Activated naive CD8-positive, alpha-beta T cell treated with anti-CD3 and anti-CD28 coated beads, Interleukin-2, amount 50 U/mL, for 24 hours (primary cell): ENCODE measurements around the gene RGS6.
"Not testable (repeated sequence)": the region's sequence is repeated elsewhere in the genome, so short reads cannot be mapped to it uniquely, and the experiment has no call there.

Source experiments
- ATAC-seq: fragments of 150-1000 bp; cut with Tn5 transposase; one replicate; pipeline ENCODE4 v1.10.0; 2021
- DNase-seq: peaks from one replicate; pipeline ENCODE4 v3.0.0; 2021
- H3K27ac Mint-ChIP-seq: one replicate; pipeline ENCODE4 v1.8.0; 2021; ENCODE audit warnings: mild to moderate bottlenecking, mixed read lengths
- H3K27me3 Mint-ChIP-seq: one replicate; pipeline ENCODE4 v1.8.0; 2021; ENCODE audit warnings: mixed read lengths
- H3K36me3 Mint-ChIP-seq: one replicate; pipeline ENCODE4 v1.8.0; 2021; ENCODE audit warnings: low read depth, mixed read lengths
- H3K4me1 Mint-ChIP-seq: one replicate; pipeline ENCODE4 v1.8.0; 2021; ENCODE audit warnings: mixed read lengths
- H3K4me3 Mint-ChIP-seq: one replicate; pipeline ENCODE4 v1.8.0; 2021; ENCODE audit warnings: mild to moderate bottlenecking, moderate library complexity, mixed read lengths
- H3K9me3 Mint-ChIP-seq: one replicate; pipeline ENCODE4 v1.8.0; 2021; ENCODE audit warnings: mixed read lengths

The RGS6 gene

DNA sequence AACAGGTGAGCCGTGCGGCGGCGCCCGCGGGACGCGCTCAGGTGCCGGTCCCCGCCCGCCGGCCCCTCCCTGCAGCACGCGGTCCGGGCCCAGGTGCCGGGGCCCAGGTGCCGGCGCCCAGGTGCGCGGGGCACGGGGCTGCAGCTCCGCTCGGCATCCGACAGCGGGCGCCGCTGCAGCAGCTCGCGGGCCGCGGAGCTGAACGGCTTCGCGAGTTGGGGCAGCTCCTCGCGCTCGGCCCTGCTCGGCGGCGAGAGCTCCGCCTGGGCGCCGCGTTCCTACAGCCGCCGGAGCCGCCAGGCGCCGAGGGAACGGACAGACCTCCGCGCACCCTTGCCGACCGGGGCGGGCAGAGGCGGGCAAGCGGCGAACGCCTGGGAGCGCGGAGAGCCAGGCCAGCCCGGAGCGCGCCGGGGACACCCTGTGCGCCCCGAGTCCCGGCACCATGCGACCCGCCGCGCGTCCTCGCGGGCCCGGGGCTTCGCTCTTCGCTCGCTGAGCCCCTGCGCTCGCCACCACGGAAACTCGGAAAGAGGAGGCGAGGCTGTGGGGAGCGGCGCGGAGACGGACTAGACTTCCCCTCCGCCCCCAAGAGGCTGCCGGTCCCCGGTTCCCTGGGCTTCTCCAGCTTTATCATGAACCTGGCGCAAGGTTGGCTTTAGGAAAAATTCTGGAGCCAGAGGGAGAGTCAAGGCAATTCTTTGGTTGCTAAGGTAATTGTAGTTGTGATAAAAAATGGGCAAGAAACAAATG lies at the start of gene RGS6:
Gene RGS6, plus strand, starts transcription at position 201 of the 753 bp plus-strand sequence.
- H3K27ac Mint-ChIP-seq, result no peak within 1 kb of the TSS
- peak within 1 kb of the TSS; percentile 55 for H3K4me3 Mint-ChIP-seq
- peaks cover 17% of the 10 kb centered on the region for H3K4me1 Mint-ChIP-seq
- H3K27me3 Mint-ChIP-seq, result peaks cover 52% of the 10 kb centered on the region
- no peaks in the 10 kb centered on the region for H3K9me3 Mint-ChIP-seq
- H3K36me3 Mint-ChIP-seq, result no peaks in the 10 kb centered on the region
- DNase-seq (peak; percentile 29), ATAC-seq (peak; percentile 64)

GRCh38 chr14:71883094-71883493 lies 49.1 kb upstream of the RGS6 start:
- no peak overlapping the region for H3K27ac Mint-ChIP-seq
- DNase-seq (no peak), ATAC-seq (no peak)
- no peaks in the 10 kb centered on the region for H3K36me3 Mint-ChIP-seq
- peaks cover 16% of the 10 kb centered on the region for H3K27me3 Mint-ChIP-seq
- H3K9me3 Mint-ChIP-seq, result peaks cover 21% of the 10 kb centered on the region
- no peak overlapping the region for H3K4me3 Mint-ChIP-seq
- no peaks in the 10 kb centered on the region for H3K4me1 Mint-ChIP-seq

DNA sequence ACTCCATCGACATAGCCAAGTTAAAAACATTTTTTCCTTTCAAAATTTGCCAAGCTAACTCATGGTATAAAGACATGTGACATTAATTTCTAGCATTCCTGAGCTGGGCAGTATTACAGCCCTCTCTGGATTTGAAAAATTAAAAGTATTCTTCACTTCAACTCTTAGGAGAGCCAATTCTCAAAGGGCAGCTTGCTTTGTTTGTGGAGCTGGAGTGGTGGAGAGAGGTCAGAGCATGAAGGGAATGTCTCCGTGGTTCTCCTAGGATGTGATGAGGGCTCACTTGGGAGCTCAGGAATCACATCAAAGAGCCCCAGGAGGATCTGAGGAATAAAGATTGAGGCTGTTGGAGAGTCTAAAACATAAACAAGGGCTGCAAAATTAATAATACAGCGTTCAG lies 46.9 kb upstream of the RGS6 start:
- Mint-ChIP-seq H3K27ac (no peak overlapping the region), H3K4me3 (no peak overlapping the region), H3K27me3 (peaks cover 11% of the 10 kb centered on the region), H3K36me3 (peaks cover 2% of the 10 kb centered on the region), H3K9me3 (peaks cover 18% of the 10 kb centered on the region), H3K4me1 (no peaks in the 10 kb centered on the region)
- ATAC-seq (no peak), DNase-seq (no peak)

- H3K27me3 Mint-ChIP-seq, result peaks cover 11% of the 10 kb centered on the region
- not testable (repeated sequence) for ATAC-seq, H3K4me3 Mint-ChIP-seq
Observed at GRCh38 chr14:71887802-71888201, 44.4 kb upstream of the RGS6 start.

DNA sequence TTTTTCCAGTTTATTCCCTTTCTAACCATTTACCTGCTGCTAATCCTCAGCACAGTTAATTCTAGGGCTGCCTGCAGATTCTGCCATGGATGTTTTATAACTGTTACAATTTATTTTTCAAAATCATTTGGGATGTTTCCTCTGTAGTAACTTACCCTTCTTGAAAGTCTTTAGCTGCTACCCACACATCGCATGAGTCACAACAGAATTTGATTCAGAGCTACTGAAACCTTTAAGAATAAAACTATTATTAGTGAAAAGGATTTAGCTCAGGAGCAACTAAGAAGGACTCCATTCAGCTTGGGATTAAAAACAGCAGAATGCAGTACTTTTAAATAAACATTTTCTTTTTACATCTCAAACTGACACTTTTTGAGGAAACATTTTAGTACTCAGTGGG lies 41.7 kb upstream of the RGS6 start:
- no peak for DNase-seq

More at GRCh38 chr14:71887802-71888201, 44.4 kb upstream of the RGS6 start:
- not testable (repeated sequence) for DNase-seq, H3K4me1 Mint-ChIP-seq, H3K36me3 Mint-ChIP-seq, H3K27ac Mint-ChIP-seq
- peaks cover 18% of the 10 kb centered on the region for H3K9me3 Mint-ChIP-seq

GRCh38 chr14:71891185-71891584 lies 41.0 kb upstream of the RGS6 start:
- peaks cover 15% of the 10 kb centered on the region for H3K9me3 Mint-ChIP-seq
- peaks cover 2% of the 10 kb centered on the region for H3K36me3 Mint-ChIP-seq
- H3K27me3 Mint-ChIP-seq, result peaks cover 2% of the 10 kb centered on the region
- ATAC-seq (no peak), DNase-seq (no peak)
- no peaks in the 10 kb centered on the region for H3K4me1 Mint-ChIP-seq
- H3K27ac Mint-ChIP-seq, result no peak overlapping the region
- H3K4me3 Mint-ChIP-seq, result no peak overlapping the region

More for the DNA sequence above, 41.7 kb upstream of the RGS6 start:
- no peak overlapping the region for H3K4me3 Mint-ChIP-seq
- peaks cover 2% of the 10 kb centered on the region for H3K27me3 Mint-ChIP-seq
- H3K36me3 Mint-ChIP-seq, result peaks cover 2% of the 10 kb centered on the region
- ATAC-seq, result no peak
- no peak overlapping the region for H3K27ac Mint-ChIP-seq
- peaks cover 18% of the 10 kb centered on the region for H3K9me3 Mint-ChIP-seq
- no peaks in the 10 kb centered on the region for H3K4me1 Mint-ChIP-seq

DNA sequence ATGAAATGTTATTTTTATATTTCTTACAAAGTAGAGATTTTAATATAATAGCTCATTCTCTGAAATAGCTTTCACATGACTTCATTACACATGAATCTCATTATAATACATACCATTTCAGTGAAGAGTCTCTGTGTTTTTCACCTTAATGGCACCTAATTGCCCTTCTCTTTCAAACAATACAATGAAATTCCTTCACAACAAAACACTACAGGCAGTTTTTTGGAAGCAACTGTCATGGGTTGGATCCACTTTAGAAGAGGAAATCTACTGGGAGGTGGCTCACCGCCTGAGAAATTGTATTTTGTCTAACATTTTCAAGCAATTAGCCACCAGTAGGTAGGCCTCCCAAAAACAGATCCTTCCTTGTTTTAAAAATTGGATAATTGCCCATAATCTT lies 40.3 kb upstream of the RGS6 start:
- no peak overlapping the region for H3K4me3 Mint-ChIP-seq
- H3K4me1 Mint-ChIP-seq, result no peaks in the 10 kb centered on the region
- H3K9me3 Mint-ChIP-seq, result peaks cover 12% of the 10 kb centered on the region
- no peak for DNase-seq
- peaks cover 2% of the 10 kb centered on the region for H3K36me3 Mint-ChIP-seq
- H3K27me3 Mint-ChIP-seq, result peaks cover 2% of the 10 kb centered on the region
- no peak overlapping the region for H3K27ac Mint-ChIP-seq
- ATAC-seq, result no peak

DNA sequence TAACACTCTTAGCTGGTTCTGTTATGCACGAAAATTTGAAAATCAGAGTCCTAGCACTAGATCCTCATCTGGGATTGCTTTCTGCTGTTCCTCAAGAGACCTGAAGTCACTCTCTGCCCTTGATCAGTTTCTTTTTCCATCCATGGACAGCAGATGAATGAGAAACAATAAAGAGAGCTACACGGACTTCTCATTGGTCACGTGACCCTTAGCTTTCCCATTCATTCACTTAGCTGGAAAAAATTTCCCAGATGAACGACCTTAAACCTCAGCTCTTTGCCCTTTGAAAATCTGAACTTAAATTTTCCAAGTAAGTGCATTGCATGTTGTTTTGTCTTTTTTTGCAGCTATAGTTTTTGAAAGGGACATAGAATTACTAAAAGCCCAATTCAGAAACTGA lies 27.2 kb upstream of the RGS6 start:
- Mint-ChIP-seq H3K27ac (no peak overlapping the region), H3K27me3 (peaks cover 47% of the 10 kb centered on the region), H3K4me3 (no peak overlapping the region), H3K36me3 (no peaks in the 10 kb centered on the region), H3K9me3 (no peaks in the 10 kb centered on the region), H3K4me1 (no peaks in the 10 kb centered on the region)
- no peak for DNase-seq
- no peak for ATAC-seq

DNA sequence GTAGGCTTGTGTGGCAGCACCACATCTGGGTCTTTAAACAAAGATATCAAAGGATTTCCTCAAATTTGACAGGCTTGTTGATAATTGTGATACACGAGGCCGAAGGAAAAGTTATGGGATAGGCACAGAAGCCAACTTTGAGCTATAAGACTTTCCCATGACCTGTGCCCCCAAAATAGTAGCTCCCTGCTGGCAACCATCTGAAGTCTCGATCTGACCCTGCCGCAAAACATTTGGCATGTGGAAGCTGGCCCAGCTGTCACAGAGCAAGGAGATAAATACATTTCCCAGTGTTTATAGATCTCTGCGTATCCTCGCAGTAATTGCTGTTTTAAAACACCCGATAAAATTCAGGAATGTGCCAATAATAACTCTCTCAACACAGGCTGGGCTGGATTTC lies 26.4 kb upstream of the RGS6 start:
- Mint-ChIP-seq H3K4me1 (no peaks in the 10 kb centered on the region), H3K27ac (no peak overlapping the region), H3K9me3 (no peaks in the 10 kb centered on the region), H3K36me3 (no peaks in the 10 kb centered on the region), H3K27me3 (peaks cover 51% of the 10 kb centered on the region), H3K4me3 (no peak overlapping the region)
- DNase-seq, result no peak
- ATAC-seq, result no peak

DNA sequence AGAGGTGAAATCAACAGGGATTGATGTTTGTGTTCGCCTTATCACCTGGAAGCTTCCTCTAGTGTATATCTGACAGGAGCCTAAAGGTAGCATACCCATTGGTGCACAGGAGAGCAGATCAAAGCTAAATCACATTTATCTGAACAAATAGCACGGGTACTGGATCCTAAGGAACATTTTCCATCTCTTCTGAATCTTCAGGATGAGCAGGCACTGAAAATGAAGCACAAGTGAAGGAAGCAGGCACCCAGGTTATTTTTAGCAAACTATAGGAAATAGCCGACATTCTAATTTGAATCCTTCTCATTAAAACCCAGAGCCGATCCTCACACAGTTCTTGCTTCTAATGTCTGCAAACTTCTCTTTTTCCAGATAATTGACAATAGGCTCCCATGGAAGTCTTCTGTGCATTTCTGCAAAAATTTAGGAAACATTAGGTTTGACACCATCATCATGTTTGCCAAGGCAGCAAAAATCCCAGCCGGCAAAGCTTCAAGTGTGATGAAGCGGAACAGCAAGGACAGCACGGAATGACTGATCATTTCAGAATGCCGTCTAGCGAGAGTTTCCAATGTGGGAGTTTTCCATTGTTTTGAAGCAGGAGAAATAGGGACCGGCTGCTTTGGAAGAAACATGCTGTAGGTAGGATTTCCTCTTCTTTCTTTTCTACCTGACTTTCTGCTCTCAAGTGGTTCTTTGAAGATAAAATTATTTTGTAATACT lies 24.3 kb upstream of the RGS6 start:
- Mint-ChIP-seq H3K36me3 (no peaks in the 10 kb centered on the region), H3K27ac (no peak overlapping the region), H3K4me1 (no peaks in the 10 kb centered on the region), H3K27me3 (peaks cover 44% of the 10 kb centered on the region), H3K9me3 (no peaks in the 10 kb centered on the region), H3K4me3 (no peak overlapping the region)
- DNase-seq (no peak), ATAC-seq (no peak)

GRCh38 chr14:71911669-71912068 lies 20.6 kb upstream of the RGS6 start:
- H3K27me3 Mint-ChIP-seq, result peaks cover 36% of the 10 kb centered on the region

GRCh38 chr14:71913342-71913741 lies 18.9 kb upstream of the RGS6 start:
- no peaks in the 10 kb centered on the region for H3K36me3 Mint-ChIP-seq
- peaks cover 30% of the 10 kb centered on the region for H3K27me3 Mint-ChIP-seq
- no peak overlapping the region for H3K4me3 Mint-ChIP-seq

More at GRCh38 chr14:71911669-71912068, 20.6 kb upstream of the RGS6 start:
- H3K4me1 Mint-ChIP-seq, result no peaks in the 10 kb centered on the region
- no peaks in the 10 kb centered on the region for H3K9me3 Mint-ChIP-seq
- H3K27ac Mint-ChIP-seq, result no peak overlapping the region
- H3K36me3 Mint-ChIP-seq, result no peaks in the 10 kb centered on the region
- no peak overlapping the region for H3K4me3 Mint-ChIP-seq
- ATAC-seq, result no peak
- DNase-seq, result no peak

GRCh38 chr14:71918955-71919354 lies 13.3 kb upstream of the RGS6 start:
- Mint-ChIP-seq H3K27me3 (peaks cover 23% of the 10 kb centered on the region), H3K9me3 (no peaks in the 10 kb centered on the region), H3K4me1 (no peaks in the 10 kb centered on the region), H3K4me3 (no peak overlapping the region), H3K27ac (no peak overlapping the region), H3K36me3 (no peaks in the 10 kb centered on the region)
- no peak for DNase-seq
- no peak for ATAC-seq

More at GRCh38 chr14:71913342-71913741, 18.9 kb upstream of the RGS6 start:
- H3K9me3 Mint-ChIP-seq, result no peaks in the 10 kb centered on the region
- no peaks in the 10 kb centered on the region for H3K4me1 Mint-ChIP-seq
- no peak overlapping the region for H3K27ac Mint-ChIP-seq
- DNase-seq, result no peak
- ATAC-seq, result no peak

GRCh38 chr14:71923513-71923912 lies 8.7 kb upstream of the RGS6 start:
- ATAC-seq (no peak), DNase-seq (no peak)
- H3K9me3 Mint-ChIP-seq, result peaks cover 4% of the 10 kb centered on the region
- peaks cover 33% of the 10 kb centered on the region for H3K27me3 Mint-ChIP-seq
- H3K4me3 Mint-ChIP-seq, result no peak overlapping the region
- H3K27ac Mint-ChIP-seq, result no peak overlapping the region
- H3K4me1 Mint-ChIP-seq, result no peaks in the 10 kb centered on the region
- no peaks in the 10 kb centered on the region for H3K36me3 Mint-ChIP-seq
